Immature natural killer cell (primary cell): ENCODE results near the gene TRAPPC8. TPM values are rescaled to one million over a fixed set of nuclear protein-coding genes. Genes with fewer than 3 reads are reported as not detected.

Experiments used
- DNase-seq, 3 donors: peaks; one replicate each; pipeline ENCODE4 v3.0.0; 2022; ENCODE audit warnings: mixed read lengths in 1 of 3
- H3K27ac Mint-ChIP-seq, 6 donors: one replicate each; pipeline ENCODE4 v1.8.0; 2020; ENCODE audit warnings: mixed read lengths in 6 of 6, mild to moderate bottlenecking in 5 of 6, inconsistent platforms in 4 of 6, moderate library complexity in 3 of 6
- H3K27me3 Mint-ChIP-seq, 3 donors: one replicate each; pipeline ENCODE4 v1.8.0; 2020 to 2021; ENCODE audit warnings: low read depth in 3 of 3, mild to moderate bottlenecking in 3 of 3, mixed read lengths in 3 of 3, moderate library complexity in 3 of 3, inconsistent platforms in 1 of 3
- H3K36me3 Mint-ChIP-seq, 3 donors: one replicate each; pipeline ENCODE4 v1.8.0; 2020; ENCODE audit warnings: mixed read lengths in 3 of 3, inconsistent platforms in 2 of 3, mild to moderate bottlenecking in 2 of 3
- H3K4me1 Mint-ChIP-seq, 2 donors: one replicate each; pipeline ENCODE4 v1.8.0; 2020; ENCODE audit warnings: inconsistent platforms in 2 of 2, mild to moderate bottlenecking in 2 of 2, mixed read lengths in 2 of 2, moderate library complexity in 1 of 2
- H3K4me3 Mint-ChIP-seq, 5 donors: one replicate each; pipeline ENCODE4 v1.8.0; 2020; ENCODE audit warnings: mild to moderate bottlenecking in 5 of 5, mixed read lengths in 5 of 5, inconsistent platforms in 3 of 5, moderate library complexity in 3 of 5
- H3K9me3 Mint-ChIP-seq, 6 donors: one replicate each; pipeline ENCODE4 v1.8.0; 2020; ENCODE audit warnings: mild to moderate bottlenecking in 6 of 6, mixed read lengths in 6 of 6, inconsistent platforms in 4 of 6, moderate library complexity in 3 of 6
- polyA plus RNA-seq, 3 donors: library from polyadenylated mRNA; unstranded; fragments of 300-500 nt; fragmentation: Illumina TruSeq; gene quantifications; one replicate each; pipeline ENCODE4 v1.2.3, GENCODE V29; 2021

TRAPPC8 gene, protein sequence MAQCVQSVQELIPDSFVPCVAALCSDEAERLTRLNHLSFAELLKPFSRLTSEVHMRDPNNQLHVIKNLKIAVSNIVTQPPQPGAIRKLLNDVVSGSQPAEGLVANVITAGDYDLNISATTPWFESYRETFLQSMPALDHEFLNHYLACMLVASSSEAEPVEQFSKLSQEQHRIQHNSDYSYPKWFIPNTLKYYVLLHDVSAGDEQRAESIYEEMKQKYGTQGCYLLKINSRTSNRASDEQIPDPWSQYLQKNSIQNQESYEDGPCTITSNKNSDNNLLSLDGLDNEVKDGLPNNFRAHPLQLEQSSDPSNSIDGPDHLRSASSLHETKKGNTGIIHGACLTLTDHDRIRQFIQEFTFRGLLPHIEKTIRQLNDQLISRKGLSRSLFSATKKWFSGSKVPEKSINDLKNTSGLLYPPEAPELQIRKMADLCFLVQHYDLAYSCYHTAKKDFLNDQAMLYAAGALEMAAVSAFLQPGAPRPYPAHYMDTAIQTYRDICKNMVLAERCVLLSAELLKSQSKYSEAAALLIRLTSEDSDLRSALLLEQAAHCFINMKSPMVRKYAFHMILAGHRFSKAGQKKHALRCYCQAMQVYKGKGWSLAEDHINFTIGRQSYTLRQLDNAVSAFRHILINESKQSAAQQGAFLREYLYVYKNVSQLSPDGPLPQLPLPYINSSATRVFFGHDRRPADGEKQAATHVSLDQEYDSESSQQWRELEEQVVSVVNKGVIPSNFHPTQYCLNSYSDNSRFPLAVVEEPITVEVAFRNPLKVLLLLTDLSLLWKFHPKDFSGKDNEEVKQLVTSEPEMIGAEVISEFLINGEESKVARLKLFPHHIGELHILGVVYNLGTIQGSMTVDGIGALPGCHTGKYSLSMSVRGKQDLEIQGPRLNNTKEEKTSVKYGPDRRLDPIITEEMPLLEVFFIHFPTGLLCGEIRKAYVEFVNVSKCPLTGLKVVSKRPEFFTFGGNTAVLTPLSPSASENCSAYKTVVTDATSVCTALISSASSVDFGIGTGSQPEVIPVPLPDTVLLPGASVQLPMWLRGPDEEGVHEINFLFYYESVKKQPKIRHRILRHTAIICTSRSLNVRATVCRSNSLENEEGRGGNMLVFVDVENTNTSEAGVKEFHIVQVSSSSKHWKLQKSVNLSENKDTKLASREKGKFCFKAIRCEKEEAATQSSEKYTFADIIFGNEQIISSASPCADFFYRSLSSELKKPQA (N-terminal part only)
- 10 to 100 TPM; 15.3 to 24.5 (median 16.2) TPM for polyA plus RNA-seq

DNA sequence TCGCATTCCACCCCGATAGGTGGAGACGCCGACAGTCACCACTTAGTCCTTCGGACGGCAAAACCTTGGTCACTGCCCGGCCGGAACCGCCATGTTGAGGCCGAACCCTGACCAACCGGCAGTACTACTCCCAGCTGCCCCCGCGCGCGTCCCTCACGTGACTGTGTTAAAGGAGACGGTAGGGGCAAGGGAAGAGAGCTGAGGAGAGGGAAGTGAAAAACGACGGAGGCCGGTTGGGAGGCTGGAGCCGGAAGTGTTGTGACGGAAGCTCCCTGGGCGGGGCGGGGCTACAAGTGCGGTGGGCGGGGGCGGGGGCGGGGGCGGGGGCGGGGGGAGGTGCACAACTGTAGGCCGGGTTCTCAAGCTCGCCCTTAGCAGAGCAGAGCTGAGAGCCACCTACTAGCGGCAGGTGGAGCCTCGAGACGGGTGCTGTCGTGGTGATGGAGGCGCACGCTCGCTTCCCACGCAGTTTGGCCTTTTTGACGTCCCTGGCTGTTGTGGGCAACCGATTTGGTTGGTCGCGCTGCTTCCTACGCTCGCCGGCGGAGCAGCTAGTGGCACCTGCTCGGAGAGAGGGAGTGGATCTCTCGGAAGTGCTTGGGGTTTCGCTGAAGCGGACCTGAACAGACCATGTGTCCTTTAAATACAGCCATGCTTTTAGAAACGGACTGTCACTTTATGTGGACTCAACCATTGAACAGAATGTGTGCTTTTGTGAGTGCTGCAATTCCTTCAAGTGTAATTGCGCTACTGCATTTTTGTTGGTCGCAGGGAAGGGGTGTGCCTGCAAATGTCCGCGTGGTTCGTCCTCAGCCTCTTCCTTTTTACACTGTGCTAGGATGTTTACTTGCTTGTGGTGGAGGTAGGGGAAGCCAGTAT lies at the start of gene TRAPPC8:
Gene TRAPPC8, minus strand, starts transcription at position 130 of the 879 bp plus-strand sequence. CDS start 364 bp downstream, outside the sequence.
- peak; percentile 93 to 95 (median 95) for DNase-seq
- peaks cover 5 to 14% (median 10%) of the 10 kb centered on the region in 3 donors for H3K27me3 Mint-ChIP-seq
- H3K4me3 Mint-ChIP-seq, result peak within 1 kb of the TSS; percentile 98 to 100 (median 100)
- H3K9me3 Mint-ChIP-seq, result no peaks in the 10 kb centered on the region
- peak within 1 kb of the TSS; percentile 98 to 100 (median 100) for H3K27ac Mint-ChIP-seq
- no peaks in the 10 kb centered on the region for H3K36me3 Mint-ChIP-seq
- peaks cover 41 to 56% of the 10 kb centered on the region in 2 donors for H3K4me1 Mint-ChIP-seq

DNA sequence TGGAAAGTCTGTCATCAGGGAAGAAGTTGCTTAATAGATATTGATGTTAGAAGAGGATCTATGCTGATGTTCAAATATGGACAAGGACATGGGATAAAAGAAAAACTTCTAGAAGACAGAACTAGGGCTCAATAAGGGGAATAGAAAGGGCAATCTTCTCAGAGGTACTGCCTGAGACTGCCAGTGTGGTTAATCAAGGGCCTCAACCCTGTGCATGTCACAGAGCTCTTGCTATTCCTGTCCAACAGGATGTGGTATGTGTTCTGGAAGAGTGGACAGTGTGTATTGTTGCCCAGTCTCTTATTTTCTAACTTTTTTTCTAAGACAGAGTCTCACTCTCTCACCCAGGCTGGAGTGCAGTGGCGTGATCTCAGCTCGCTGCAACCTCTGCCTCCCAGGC lies 47.9 kb upstream of the TRAPPC8 start:
- peaks cover 4 to 9% of the 10 kb centered on the region in 2 donors for H3K4me1 Mint-ChIP-seq
- H3K4me3 Mint-ChIP-seq, result no peak overlapping the region

DNA sequence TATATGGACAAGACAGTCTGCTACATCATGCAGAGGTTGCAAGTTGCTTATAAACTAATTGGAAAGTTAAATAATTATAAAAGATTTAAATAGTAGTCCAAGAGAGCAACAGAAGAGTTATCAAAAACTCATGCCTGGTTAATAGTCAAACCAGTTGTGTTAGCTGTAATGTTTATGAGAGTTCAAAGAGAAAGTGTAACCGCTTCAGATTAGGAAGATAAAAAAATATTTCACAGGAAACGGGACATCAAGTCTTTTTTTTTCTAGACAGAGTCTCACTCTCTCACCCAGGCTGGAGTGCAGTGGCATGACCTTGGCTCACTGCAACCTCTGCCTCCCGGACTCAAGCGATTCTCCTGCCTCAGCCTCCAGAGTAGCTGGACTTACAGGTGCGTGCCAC lies 41.0 kb upstream of the TRAPPC8 start:
- peak; percentile 32 to 45 (median 35) for DNase-seq
- H3K9me3 Mint-ChIP-seq, result peaks cover 0 to 5% (median under 1%) of the 10 kb centered on the region in 6 donors
- H3K27ac Mint-ChIP-seq, result peak overlapping the region; percentile 21 to 85 (median 50)
- H3K4me1 Mint-ChIP-seq, result peaks cover 23 to 31% of the 10 kb centered on the region in 2 donors
- H3K36me3 Mint-ChIP-seq, result no peaks in the 10 kb centered on the region
- peak overlapping the region in 4 of 5 donors; percentile 11 to 38 (median 30) for H3K4me3 Mint-ChIP-seq
- H3K27me3 Mint-ChIP-seq, result peaks cover 0 to 2% (median under 1%) of the 10 kb centered on the region in 3 donors

More for the DNA sequence above, 47.9 kb upstream of the TRAPPC8 start:
- Mint-ChIP-seq H3K27me3 (peaks cover 0 to 2% (median 2%) of the 10 kb centered on the region in 3 donors), H3K36me3 (no peaks in the 10 kb centered on the region), H3K27ac (no peak overlapping the region), H3K9me3 (no peaks in the 10 kb centered on the region)
- peak in 1 of 3 donors; percentile 5 for DNase-seq

DNA sequence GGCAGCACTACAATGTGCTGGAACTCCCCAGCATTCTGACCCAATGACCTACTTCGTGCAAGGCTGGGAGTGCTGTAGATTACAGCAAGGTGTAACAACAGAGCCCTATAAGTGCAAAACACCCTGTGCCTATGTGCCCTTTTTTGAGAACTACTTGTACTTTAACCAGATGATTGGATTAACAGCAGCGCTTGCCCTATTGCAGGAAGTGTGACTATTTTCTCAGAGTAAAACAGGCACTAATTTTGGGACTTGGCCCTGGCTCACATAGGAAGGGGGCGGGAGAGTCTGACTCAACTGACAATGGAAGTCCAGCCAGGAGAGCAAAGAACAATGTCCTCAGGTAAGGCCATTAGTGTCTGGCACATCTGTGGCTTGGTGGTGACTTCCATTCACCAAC lies 40.1 kb upstream of the TRAPPC8 start:
- no peak for DNase-seq
- H3K36me3 Mint-ChIP-seq, result no peaks in the 10 kb centered on the region
- H3K9me3 Mint-ChIP-seq, result peaks cover 0 to 13% (median 4%) of the 10 kb centered on the region in 6 donors
- H3K4me1 Mint-ChIP-seq, result peaks cover 23 to 31% of the 10 kb centered on the region in 2 donors
- peak overlapping the region in 5 of 6 donors; percentile 26 to 71 (median 45) for H3K27ac Mint-ChIP-seq
- peaks cover 0 to 3% (median 2%) of the 10 kb centered on the region in 3 donors for H3K27me3 Mint-ChIP-seq
- H3K4me3 Mint-ChIP-seq, result no peak overlapping the region

DNA sequence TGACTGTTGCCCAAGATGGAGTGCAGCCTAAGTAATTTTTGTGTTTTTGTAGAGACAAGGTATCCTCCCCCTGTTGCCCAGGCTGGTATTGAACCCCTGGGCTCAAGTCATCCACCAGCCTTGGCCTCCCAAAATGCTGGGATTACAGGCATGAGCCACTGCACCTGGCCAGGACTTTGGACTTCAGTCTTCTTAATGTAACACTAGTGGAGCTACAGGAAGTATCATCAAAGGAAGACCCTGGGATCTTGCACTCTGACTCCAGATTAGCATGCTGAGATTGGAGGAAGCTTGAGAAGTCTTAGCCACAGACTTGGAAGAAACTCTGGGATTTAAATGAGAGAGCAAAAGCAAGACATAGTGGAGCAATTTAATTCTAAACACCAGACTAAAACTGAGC lies 37.9 kb upstream of the TRAPPC8 start:
- Mint-ChIP-seq H3K4me1 (peaks cover 23 to 31% of the 10 kb centered on the region in 2 donors), H3K27me3 (peaks cover 0 to 3% (median 0%) of the 10 kb centered on the region in 3 donors), H3K27ac (no peak overlapping the region)

DNA sequence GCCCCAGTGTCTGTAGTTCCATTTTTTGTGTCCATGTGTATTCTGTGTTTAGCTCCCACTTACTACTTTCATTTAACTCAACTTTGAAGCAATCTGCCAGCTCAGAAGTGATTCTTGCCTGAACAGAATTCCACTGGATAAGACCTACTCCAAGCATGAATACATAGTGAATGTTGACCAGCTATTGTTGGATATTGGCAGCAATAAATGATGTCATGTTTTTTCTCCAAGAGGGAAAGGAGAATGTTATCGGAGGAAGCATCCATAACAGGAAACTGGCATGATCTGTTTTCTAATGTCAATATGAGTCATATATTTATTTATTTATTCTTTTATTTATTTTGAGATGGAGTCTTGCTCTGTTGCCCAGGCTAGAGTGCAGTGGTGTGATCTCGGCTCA lies 36.8 kb upstream of the TRAPPC8 start:
- no peak for DNase-seq
- Mint-ChIP-seq H3K4me1 (peaks cover 21 to 26% of the 10 kb centered on the region in 2 donors), H3K4me3 (no peak overlapping the region), H3K9me3 (peaks cover 4 to 22% (median 9%) of the 10 kb centered on the region in 6 donors), H3K36me3 (peaks cover 0 to under 1% (median 0%) of the 10 kb centered on the region in 3 donors), H3K27me3 (peaks cover 0 to 3% (median 0%) of the 10 kb centered on the region in 3 donors), H3K27ac (no peak overlapping the region)

More for the DNA sequence above, 37.9 kb upstream of the TRAPPC8 start:
- DNase-seq, result no peak
- Mint-ChIP-seq H3K36me3 (no peaks in the 10 kb centered on the region), H3K4me3 (no peak overlapping the region), H3K9me3 (peaks cover 0 to 13% (median 5%) of the 10 kb centered on the region in 6 donors)

DNA sequence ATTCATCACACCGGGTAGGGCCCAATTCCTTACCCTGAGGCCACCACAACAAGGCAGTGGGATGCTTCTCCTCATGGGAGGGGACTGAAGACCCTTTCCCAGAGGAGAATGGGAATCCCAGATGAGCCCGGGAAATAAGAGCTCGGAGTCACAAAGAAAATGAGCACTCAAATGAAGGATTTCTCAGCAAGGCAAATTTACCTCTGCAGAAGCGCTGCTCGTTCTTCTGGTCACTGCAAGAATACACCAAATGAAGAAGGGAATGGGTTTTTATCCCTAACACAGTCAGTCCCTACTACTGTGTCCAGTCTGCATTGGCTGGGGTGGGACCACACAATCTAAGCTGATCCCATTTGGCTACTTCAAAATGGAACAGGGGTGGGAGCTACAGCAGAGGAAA lies 35.7 kb upstream of the TRAPPC8 start:
- peak overlapping the region in 1 of 6 donors; percentile 7 for H3K27ac Mint-ChIP-seq
- peaks cover 10 to 33% (median 18%) of the 10 kb centered on the region in 6 donors for H3K9me3 Mint-ChIP-seq
- H3K36me3 Mint-ChIP-seq, result peaks cover 3 to 8% (median 5%) of the 10 kb centered on the region in 3 donors
- H3K4me3 Mint-ChIP-seq, result no peak overlapping the region
- peaks cover 0 to 3% (median 0%) of the 10 kb centered on the region in 3 donors for H3K27me3 Mint-ChIP-seq
- peaks cover 10 to 16% of the 10 kb centered on the region in 2 donors for H3K4me1 Mint-ChIP-seq
- no peak for DNase-seq

DNA sequence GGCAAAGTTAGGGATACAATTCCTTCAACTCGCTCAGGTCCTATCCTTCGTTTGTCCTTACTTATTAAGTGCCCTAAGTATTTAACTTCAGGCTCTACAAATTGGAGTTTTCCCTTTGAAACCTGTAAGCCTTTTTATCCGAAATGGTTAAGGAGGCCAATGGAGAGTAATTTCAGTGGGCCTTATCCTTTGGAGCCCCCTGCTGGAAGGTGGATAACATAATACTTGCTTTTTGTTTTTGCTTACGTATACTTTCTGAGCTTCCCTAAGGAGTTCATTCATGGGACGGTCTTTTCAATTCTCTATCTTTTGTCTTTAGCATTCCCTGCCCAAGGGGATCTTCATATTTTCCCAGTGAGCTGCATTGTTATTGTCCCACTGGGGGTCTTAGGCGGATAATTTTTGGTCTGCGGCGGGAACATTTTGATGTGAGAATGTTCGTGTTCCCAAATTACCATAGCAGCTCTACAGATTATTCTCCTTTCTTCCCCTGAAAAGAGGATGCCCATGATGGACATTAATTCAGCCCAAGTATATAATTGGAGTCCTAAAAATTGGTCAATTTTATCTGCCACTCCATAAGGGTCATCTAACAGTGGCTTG lies 34.4 kb upstream of the TRAPPC8 start:
- H3K4me3 Mint-ChIP-seq, result no peak overlapping the region
- H3K4me1 Mint-ChIP-seq, result peaks cover 0 to 4% of the 10 kb centered on the region in 2 donors
- H3K36me3 Mint-ChIP-seq, result peaks cover 3 to 8% (median 5%) of the 10 kb centered on the region in 3 donors
- peaks cover 14 to 35% (median 24%) of the 10 kb centered on the region in 6 donors for H3K9me3 Mint-ChIP-seq
- peak overlapping the region in 1 of 6 donors; percentile 9 for H3K27ac Mint-ChIP-seq
- DNase-seq, result peak; percentile 37 to 49 (median 41)
- peaks cover 0 to 6% (median 0%) of the 10 kb centered on the region in 3 donors for H3K27me3 Mint-ChIP-seq

DNA sequence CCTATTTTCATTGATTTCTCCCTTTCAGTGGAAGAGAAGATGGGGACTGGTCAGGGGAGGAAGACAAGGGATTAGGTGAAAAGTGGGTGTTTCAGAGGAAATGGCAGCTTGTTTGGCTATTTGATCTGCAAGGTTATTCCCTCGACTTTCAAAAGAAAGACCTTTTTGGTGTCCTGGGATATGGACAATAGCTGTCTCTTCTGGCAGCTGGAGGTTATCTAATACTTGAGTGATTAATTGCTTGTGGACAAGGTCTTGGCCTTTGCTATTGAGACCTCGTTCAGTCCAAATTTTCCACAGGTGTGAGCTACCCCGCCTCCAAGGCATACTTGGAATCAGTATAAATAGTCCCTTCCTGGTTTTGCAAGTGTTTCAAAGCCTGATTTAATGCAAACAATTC lies 33.3 kb upstream of the TRAPPC8 start:
- Mint-ChIP-seq H3K4me3 (no peak overlapping the region), H3K27ac (no peak overlapping the region), H3K27me3 (peaks cover 0 to 8% (median 0%) of the 10 kb centered on the region in 3 donors), H3K4me1 (no peaks in the 10 kb centered on the region), H3K36me3 (peaks cover 3 to 11% (median 8%) of the 10 kb centered on the region in 3 donors), H3K9me3 (peaks cover 14 to 35% (median 26%) of the 10 kb centered on the region in 6 donors)
- DNase-seq, result no peak

DNA sequence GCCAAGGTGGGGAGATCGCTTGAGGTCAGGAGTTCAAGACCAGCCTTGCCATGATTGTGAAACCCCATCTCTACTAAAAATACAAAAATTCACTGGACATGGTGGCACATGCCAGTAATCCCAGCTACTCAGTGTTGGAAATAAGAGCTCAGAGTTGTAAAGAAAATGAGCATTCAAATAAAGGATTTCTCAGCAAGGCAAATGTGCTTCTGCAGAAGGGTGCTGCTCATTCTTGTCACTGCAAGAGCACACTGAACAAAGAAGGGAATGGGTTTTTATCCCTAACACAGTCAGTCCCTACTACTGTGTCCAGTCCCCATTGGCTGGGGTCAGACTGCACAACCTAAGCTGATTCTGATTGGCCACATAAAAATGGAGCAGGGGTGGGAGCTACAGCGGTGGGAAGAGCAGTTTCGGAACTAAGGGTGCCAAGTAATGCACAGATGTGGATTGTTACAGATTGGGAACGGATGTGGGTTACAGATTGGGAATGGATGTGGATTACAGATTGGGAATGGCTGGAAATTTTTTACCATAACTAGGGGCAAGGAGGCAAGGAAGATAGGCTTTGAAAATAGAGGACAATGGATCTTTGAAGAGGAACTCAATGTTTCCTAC lies 31.1 kb upstream of the TRAPPC8 start:
- Mint-ChIP-seq H3K9me3 (peaks cover 14 to 30% (median 26%) of the 10 kb centered on the region in 6 donors), H3K27me3 (peaks cover 0 to 8% (median 2%) of the 10 kb centered on the region in 3 donors), H3K4me1 (no peaks in the 10 kb centered on the region), H3K27ac (no peak overlapping the region), H3K4me3 (no peak overlapping the region), H3K36me3 (peaks cover 3 to 11% (median 8%) of the 10 kb centered on the region in 3 donors)
- DNase-seq, result no peak

DNA sequence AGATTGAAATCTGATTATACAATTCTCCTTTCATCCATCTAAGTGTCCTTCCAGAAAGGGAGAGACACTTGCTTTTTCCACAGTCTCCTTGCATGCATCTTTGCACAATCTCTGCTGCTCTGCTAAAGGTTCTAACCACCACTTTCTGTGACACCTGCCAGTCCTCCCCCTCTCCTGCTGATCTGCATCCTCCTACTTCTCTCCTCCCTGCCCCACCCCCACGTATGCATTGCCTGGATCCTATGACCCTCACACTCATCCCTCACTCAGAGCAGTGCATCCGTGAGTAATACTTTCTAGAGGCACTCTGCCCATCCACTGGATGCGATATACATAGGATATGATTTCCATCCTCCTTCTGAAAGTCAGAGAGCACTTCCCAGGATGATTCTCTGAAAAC lies 27.7 kb upstream of the TRAPPC8 start:
- no peaks in the 10 kb centered on the region for H3K4me1 Mint-ChIP-seq
- no peak overlapping the region for H3K27ac Mint-ChIP-seq
- no peak for DNase-seq
- H3K4me3 Mint-ChIP-seq, result no peak overlapping the region
- peaks cover 3 to 11% (median 8%) of the 10 kb centered on the region in 3 donors for H3K36me3 Mint-ChIP-seq
- peaks cover 7 to 26% (median 21%) of the 10 kb centered on the region in 6 donors for H3K9me3 Mint-ChIP-seq
- peaks cover 0 to 4% (median 2%) of the 10 kb centered on the region in 3 donors for H3K27me3 Mint-ChIP-seq
